Measurements from ENCODE around the gene ABHD12. TPM values are rescaled to one million over a fixed set of nuclear protein-coding genes. Genes with fewer than 3 reads are reported as not detected.

The ABHD12 gene
- total and polyA plus RNA-seq, 2 experiments from 2014 or later, result 69.5 to 187 TPM

DNA sequence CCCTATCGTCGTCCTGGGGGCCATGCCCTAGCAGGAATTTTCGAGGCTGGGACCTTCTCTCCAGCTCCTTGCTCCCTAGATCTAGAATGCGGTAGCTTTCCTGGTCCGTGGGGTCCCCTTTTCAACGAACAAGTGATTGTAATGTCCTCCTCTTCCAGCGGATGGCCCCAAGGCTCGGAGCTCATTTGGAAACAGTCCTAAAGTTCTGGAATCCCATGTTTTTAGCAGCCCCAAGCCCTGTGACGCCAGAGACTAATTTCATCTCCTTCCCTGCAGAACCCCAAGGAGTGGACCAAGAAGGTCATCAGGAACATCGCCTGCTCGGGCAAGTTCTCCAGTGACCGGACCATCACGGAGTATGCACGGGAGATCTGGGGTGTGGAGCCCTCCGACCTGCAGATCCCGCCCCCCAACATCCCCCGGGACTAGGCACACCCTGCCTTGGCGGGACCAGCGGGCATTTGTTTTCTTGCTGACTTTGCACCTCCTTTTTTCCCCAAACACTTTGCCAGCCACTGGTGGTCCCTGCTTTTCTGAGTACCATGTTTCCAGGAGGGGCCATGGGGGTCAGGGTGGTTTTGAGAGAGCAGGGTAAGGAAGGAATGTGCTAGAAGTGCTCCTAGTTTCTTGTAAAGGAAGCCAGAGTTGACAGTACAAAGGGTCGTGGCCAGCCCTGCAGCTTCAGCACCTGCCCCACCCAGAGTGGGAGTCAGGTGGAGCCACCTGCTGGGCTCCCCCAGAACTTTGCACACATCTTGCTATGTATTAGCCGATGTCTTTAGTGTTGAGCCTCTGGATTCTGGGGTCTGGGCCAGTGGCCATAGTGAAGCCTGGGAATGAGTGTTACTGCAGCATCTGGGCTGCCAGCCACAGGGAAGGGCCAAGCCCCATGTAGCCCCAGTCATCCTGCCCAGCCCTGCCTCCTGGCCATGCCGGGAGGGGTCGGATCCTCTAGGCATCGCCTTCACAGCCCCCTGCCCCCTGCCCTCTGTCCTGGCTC lies 94.2 kb downstream of the ABHD12 start:
- TF ChIP-seq, protein P1, sequence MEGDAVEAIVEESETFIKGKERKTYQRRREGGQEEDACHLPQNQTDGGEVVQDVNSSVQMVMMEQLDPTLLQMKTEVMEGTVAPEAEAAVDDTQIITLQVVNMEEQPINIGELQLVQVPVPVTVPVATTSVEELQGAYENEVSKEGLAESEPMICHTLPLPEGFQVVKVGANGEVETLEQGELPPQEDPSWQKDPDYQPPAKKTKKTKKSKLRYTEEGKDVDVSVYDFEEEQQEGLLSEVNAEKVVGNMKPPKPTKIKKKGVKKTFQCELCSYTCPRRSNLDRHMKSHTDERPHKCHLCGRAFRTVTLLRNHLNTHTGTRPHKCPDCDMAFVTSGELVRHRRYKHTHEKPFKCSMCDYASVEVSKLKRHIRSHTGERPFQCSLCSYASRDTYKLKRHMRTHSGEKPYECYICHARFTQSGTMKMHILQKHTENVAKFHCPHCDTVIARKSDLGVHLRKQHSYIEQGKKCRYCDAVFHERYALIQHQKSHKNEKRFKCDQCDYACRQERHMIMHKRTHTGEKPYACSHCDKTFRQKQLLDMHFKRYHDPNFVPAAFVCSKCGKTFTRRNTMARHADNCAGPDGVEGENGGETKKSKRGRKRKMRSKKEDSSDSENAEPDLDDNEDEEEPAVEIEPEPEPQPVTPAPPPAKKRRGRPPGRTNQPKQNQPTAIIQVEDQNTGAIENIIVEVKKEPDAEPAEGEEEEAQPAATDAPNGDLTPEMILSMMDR (IDR thresholded peaks at IDR 0.05; ENCODE audit: poor library complexity), result peak; percentile 46
- no peak for TF ChIP-seq EZH2 (IDR thresholded peaks at IDR 0.05; ENCODE audit: borderline replicate concordance)
- no peak overlapping the region for H3K4me2 ChIP-seq
- no peak overlapping the region for H2AFZ ChIP-seq
- H3K79me2 ChIP-seq, result no peaks in the 10 kb centered on the region
- no peaks in the 10 kb centered on the region for H3K9me2 ChIP-seq (replicated peaks; ENCODE audit: insufficient read depth)
- H3K36me3 ChIP-seq (replicated peaks; ENCODE audit: insufficient read depth, low read depth), result no peaks in the 10 kb centered on the region
- no peaks in the 10 kb centered on the region for H4K20me1 ChIP-seq (ENCODE audit: insufficient read depth, poor library complexity, severe bottlenecking)
- H3K27ac ChIP-seq, result peak overlapping the region; percentile 31
- H3K9me3 ChIP-seq (ENCODE audit: low read depth), result no peaks in the 10 kb centered on the region
- DNase-seq (ENCODE audit: low spot score), result peak; percentile 55
- no peak overlapping the region for H3K4me3 ChIP-seq
- H3K4me1 ChIP-seq (ENCODE audit: insufficient read depth), result no peaks in the 10 kb centered on the region
- 94% methylated on average over 24 of the region's 24 CpGs for WGBS (ENCODE audit: low lambda C conversion rate, missing lambda C conversion rate)
- H3K27me3 ChIP-seq, result no peaks in the 10 kb centered on the region

DNA sequence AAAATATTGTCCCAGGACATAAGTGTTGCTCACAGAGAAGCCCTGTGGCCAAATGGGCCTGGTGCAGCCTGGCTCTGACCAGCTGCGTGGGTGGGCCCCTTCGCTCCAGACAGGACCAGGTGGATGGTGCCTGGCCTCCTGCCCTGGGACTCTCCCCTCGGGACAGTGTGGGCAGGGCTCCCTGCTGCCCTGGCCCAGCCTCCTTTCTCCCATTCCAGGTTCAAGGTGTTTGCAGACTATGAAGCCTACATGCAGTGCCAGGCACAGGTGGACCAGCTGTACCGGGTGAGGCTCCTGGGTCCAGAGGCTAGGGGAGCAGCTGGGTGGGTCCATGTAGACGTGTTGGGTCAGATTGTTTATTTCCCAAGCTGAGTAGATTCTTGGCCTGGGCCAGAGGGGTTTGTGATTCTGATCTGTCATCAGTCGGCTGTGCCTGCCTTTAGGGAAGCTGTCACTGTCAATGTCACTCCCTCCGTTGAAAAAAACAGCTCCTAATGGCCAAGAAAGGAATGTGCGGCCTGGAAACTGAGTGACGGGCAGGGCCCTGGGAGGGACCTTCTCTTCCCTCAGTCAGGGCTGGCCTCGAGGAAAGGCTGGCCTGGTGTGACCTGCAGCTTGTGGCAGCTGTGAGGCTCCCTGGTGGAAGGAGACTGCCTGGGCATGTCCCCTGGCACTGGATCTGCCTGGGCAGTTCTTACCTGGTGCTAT lies 95.1 kb downstream of the ABHD12 start:
- 66% methylated on average over 10 of the region's 10 CpGs for WGBS (ENCODE audit: low lambda C conversion rate, missing lambda C conversion rate)
- Histone ChIP-seq H3K4me3 (no peak overlapping the region), H4K20me1 (ENCODE audit: insufficient read depth, poor library complexity, severe bottlenecking) (no peaks in the 10 kb centered on the region), H3K27me3 (no peaks in the 10 kb centered on the region), H3K9me2 (replicated peaks; ENCODE audit: insufficient read depth) (no peaks in the 10 kb centered on the region), H3K79me2 (no peaks in the 10 kb centered on the region), H3K9me3 (ENCODE audit: low read depth) (no peaks in the 10 kb centered on the region), H3K36me3 (replicated peaks; ENCODE audit: insufficient read depth, low read depth) (no peaks in the 10 kb centered on the region), H3K4me1 (ENCODE audit: insufficient read depth) (no peaks in the 10 kb centered on the region), H2AFZ (no peak overlapping the region), H3K4me2 (no peak overlapping the region), H3K27ac (peak overlapping the region; percentile 27)
- TF ChIP-seq EZH2phosphoT487 (IDR thresholded peaks at IDR 0.05; ENCODE audit: low read depth, severe bottlenecking, unreplicated experiment), result no peak
- TF ChIP-seq, protein P1 (IDR thresholded peaks at IDR 0.05; ENCODE audit: poor library complexity), result no peak
- no peak for TF ChIP-seq EZH2 (IDR thresholded peaks at IDR 0.05; ENCODE audit: borderline replicate concordance)
- no peak for DNase-seq (ENCODE audit: low spot score)

DNA sequence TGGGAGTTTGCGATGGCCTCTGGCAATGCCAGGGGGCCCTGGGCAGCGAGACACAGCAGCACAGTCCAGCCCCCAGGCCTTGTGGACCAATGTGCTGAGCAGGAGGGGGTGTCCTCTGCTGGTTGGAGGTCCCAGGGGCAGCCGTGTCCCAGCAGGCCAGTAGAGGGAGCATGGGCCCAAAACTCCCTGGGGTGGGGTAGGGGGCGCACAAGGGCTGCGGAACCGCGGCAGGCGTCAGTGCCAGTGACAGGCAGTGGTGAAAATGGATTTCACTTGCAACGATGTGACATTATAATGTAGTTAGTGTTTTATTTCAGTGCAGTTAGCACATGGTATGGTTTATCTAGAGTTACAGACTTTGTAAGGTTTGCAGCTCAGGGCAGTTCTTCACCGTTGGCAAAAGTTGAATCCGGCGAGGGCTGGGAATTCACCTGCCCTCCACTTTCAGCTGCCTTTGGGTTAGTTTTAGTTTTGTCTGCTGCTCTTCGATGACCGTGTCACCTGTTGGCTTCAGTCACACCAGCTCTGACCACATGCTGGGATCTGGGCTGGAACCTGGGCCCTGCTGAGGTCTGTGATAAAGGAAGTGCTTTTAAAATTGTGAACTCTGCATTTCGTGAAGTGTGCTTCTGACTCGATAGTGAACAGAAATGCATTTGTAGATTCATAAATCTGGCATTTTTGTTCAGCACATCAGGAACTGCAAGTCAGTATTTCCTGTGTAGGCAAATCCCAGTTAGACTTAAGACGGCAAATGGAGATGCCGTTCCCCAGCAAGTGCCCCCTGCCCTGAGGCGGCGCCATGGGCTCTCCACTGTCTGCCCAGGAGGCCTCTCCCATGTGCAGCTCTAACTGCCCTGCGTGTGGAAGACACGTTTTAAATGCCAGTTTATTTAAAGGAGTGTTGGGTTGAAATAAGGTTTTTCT lies 95.9 kb downstream of the ABHD12 start:
- 55% methylated on average over 22 of the region's 22 CpGs for WGBS (ENCODE audit: low lambda C conversion rate, missing lambda C conversion rate)
- H3K79me2 ChIP-seq, result no peaks in the 10 kb centered on the region
- no peaks in the 10 kb centered on the region for H3K36me3 ChIP-seq (replicated peaks; ENCODE audit: insufficient read depth, low read depth)
- H4K20me1 ChIP-seq (ENCODE audit: insufficient read depth, poor library complexity, severe bottlenecking), result no peaks in the 10 kb centered on the region
- H3K4me2 ChIP-seq, result no peak overlapping the region
- H2AFZ ChIP-seq, result no peak overlapping the region
- H3K4me3 ChIP-seq, result no peak overlapping the region
- TF ChIP-seq EZH2 (IDR thresholded peaks at IDR 0.05; ENCODE audit: borderline replicate concordance) (no peak), EZH2phosphoT487 (IDR thresholded peaks at IDR 0.05; ENCODE audit: low read depth, severe bottlenecking, unreplicated experiment) (no peak)
- TF ChIP-seq, protein P1 (IDR thresholded peaks at IDR 0.05; ENCODE audit: poor library complexity), result peak; percentile 68
- H3K9me3 ChIP-seq (ENCODE audit: low read depth), result no peaks in the 10 kb centered on the region
- peak; percentile 77 for DNase-seq (ENCODE audit: low spot score)
- H3K27ac ChIP-seq, result peak overlapping the region; percentile 27
- H3K4me1 ChIP-seq (ENCODE audit: insufficient read depth), result no peaks in the 10 kb centered on the region
- H3K27me3 ChIP-seq, result no peaks in the 10 kb centered on the region
- H3K9me2 ChIP-seq (replicated peaks; ENCODE audit: insufficient read depth), result no peaks in the 10 kb centered on the region
